Thoracic aorta (tissue), 2 donors: Measurements from ENCODE around the gene ROBO3. TPM values are rescaled to one million over a fixed set of nuclear protein-coding genes. Genes with fewer than 3 reads are reported as not detected.

ENCODE experiments used
- ATAC-seq: fragments of 150-250 bp; one replicate; pipeline ENCODE4 v1.8.0; 2017; ENCODE audit warnings: low read depth; ENCODE audit not compliant: insufficient number of reproducible peaks, low FRiP score
- DNase-seq: peaks from one replicate; pipeline ENCODE4 v3.0.0-alpha.2; 2020; ENCODE audit warnings: low spot score
- H3K27ac ChIP-seq, 2 donors: fragments of 200-600 bp; sonication (generic); 1 replicate in 1 of 2; 2 replicates in 1 of 2; pipeline ENCODE4 v1.5.1; 2016; ENCODE audit warnings: mild to moderate bottlenecking in 2 of 2, moderate library complexity in 2 of 2
- H3K27me3 ChIP-seq: fragments of 200-600 bp; sonication (generic); replicated peaks from 2 replicates; pipeline ENCODE4 v1.6.0; 2016; ENCODE audit warnings: mild to moderate bottlenecking; ENCODE audit not compliant: insufficient read depth
- H3K36me3 ChIP-seq: fragments of 200-600 bp; sonication (generic); one replicate; pipeline ENCODE4 v1.5.1; 2016
- H3K4me1 ChIP-seq, 2 donors: fragments of 200-600 bp; sonication (generic); 1 replicate in 1 of 2; 2 replicates in 1 of 2; pipeline versions ENCODE4 v1.5.1 to v1.6.0; 2016; ENCODE audit warnings: low read depth in 2 of 2, mild to moderate bottlenecking in 1 of 2; ENCODE audit not compliant: control insufficient read depth in 1 of 2
- H3K4me3 ChIP-seq: fragments of 200-600 bp; sonication (generic); 2 replicates; pipeline ENCODE4 v1.5.1; 2016; ENCODE audit warnings: mild to moderate bottlenecking
- H3K9me3 ChIP-seq: fragments of 200-600 bp; sonication (generic); 2 replicates; pipeline ENCODE4 v1.5.1; 2016
- total RNA-seq, 2 donors: library from RNA; depleted of rRNA; stranded (reverse); fragments of >200 nt; gene quantifications; one replicate each; pipeline versions ENCODE4 v1.1.0 to v1.2.3, GENCODE V29; 2016
- TF ChIP-seq, protein P1 (sequence below): fragments of 200-600 bp; sonication (generic); IDR thresholded peaks from one replicate; pipeline ENCODE4 v1.5.1; 2019; ENCODE audit warnings: antibody characterized with exemption

The ROBO3 gene
- total RNA-seq, 2 donors from 2014 or later, result 5.5 to 13.7 TPM

GRCh38 chr11:124834526-124835180 is 30.6 kb upstream of the ROBO3 start:
- ATAC-seq (no peak), DNase-seq (no peak)
- peaks cover 9 to 16% of the 10 kb centered on the region in 2 donors for H3K4me1 ChIP-seq
- H3K27ac ChIP-seq, result no peak overlapping the region
- H3K9me3 ChIP-seq, result no peaks in the 10 kb centered on the region
- peaks cover 9% of the 10 kb centered on the region for H3K27me3 ChIP-seq
- TF ChIP-seq, protein P1, sequence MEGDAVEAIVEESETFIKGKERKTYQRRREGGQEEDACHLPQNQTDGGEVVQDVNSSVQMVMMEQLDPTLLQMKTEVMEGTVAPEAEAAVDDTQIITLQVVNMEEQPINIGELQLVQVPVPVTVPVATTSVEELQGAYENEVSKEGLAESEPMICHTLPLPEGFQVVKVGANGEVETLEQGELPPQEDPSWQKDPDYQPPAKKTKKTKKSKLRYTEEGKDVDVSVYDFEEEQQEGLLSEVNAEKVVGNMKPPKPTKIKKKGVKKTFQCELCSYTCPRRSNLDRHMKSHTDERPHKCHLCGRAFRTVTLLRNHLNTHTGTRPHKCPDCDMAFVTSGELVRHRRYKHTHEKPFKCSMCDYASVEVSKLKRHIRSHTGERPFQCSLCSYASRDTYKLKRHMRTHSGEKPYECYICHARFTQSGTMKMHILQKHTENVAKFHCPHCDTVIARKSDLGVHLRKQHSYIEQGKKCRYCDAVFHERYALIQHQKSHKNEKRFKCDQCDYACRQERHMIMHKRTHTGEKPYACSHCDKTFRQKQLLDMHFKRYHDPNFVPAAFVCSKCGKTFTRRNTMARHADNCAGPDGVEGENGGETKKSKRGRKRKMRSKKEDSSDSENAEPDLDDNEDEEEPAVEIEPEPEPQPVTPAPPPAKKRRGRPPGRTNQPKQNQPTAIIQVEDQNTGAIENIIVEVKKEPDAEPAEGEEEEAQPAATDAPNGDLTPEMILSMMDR, result no peak
- H3K36me3 ChIP-seq, result no peaks in the 10 kb centered on the region
- no peak overlapping the region for H3K4me3 ChIP-seq

DNA sequence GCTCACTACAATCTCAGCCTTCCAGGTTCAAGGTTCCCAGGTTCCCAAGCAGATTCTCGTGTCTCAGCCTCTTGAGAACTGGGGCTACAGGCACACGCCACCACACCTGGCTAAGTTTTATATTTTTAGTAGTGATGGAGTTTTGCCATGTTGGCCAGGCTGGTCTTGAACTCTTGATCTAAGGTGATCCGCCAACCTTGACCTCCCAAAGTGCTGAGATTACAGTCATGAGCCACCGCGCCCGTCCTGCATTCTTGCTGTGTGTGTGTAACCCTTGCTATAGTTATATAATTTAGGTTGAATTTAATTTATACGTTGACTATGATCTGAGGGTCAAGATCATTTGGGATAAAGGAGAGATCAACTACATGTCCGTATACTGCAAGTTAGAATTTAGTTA is 29.3 kb upstream of the ROBO3 start:
- Histone ChIP-seq H3K27ac (peak overlapping the region; percentile 64 to 70), H3K9me3 (no peaks in the 10 kb centered on the region), H3K4me3 (peak overlapping the region; percentile 67), H3K27me3 (peaks cover 19% of the 10 kb centered on the region), H3K36me3 (no peaks in the 10 kb centered on the region), H3K4me1 (peaks cover 9 to 23% of the 10 kb centered on the region in 2 donors)
- ATAC-seq, result no peak
- no peak for DNase-seq
- TF ChIP-seq, protein P1, result no peak

- Histone ChIP-seq H3K36me3 (no peaks in the 10 kb centered on the region), H3K27ac (peak overlapping the region in 1 of 2 donors; percentile 70), H3K27me3 (peaks cover 35% of the 10 kb centered on the region), H3K9me3 (no peaks in the 10 kb centered on the region), H3K4me1 (peaks cover 9 to 23% of the 10 kb centered on the region in 2 donors), H3K4me3 (no peak overlapping the region)
- TF ChIP-seq, protein P1, result no peak
- DNase-seq (no peak), ATAC-seq (peak; percentile 66)
Observed at GRCh38 chr11:124837491-124837856, 27.8 kb upstream of the ROBO3 start.

DNA sequence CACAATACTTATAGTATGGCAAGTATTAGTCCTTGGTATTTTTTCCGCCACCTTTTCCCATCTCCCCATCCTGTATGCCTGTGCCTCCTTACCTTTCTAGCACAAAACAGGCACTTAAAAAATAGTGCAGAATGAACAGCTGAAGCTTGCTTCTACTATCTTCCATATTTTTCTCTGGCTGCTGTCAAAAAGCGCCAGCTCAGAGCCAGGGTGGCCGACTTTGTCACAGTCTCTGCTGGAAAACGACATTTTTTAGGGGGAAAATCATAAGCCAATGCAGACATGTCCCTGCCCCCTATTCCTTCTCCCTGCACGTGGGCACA is 26.5 kb upstream of the ROBO3 start:
- Histone ChIP-seq H3K27ac (no peak overlapping the region), H3K27me3 (peaks cover 41% of the 10 kb centered on the region), H3K4me1 (peaks cover 9 to 30% of the 10 kb centered on the region in 2 donors), H3K4me3 (peak overlapping the region; percentile 65), H3K9me3 (no peaks in the 10 kb centered on the region), H3K36me3 (no peaks in the 10 kb centered on the region)
- TF ChIP-seq, protein P1, result no peak
- no peak for ATAC-seq
- DNase-seq, result no peak

GRCh38 chr11:124839128-124839971 is 25.9 kb upstream of the ROBO3 start:
- DNase-seq (no peak), ATAC-seq (no peak)
- H3K36me3 ChIP-seq, result no peaks in the 10 kb centered on the region
- H3K27ac ChIP-seq, result peak overlapping the region in 1 of 2 donors; percentile 8
- peaks cover 9 to 30% of the 10 kb centered on the region in 2 donors for H3K4me1 ChIP-seq
- TF ChIP-seq, protein P1, result no peak
- H3K27me3 ChIP-seq, result peaks cover 47% of the 10 kb centered on the region
- H3K4me3 ChIP-seq, result peak overlapping the region; percentile 65
- H3K9me3 ChIP-seq, result no peaks in the 10 kb centered on the region
